Duodenal mucosa (tissue), 2 donors: ENCODE measurements around the gene PDIA5.
A peak's percentile ranks its signal among the peaks of the same experiment; 100 is the strongest.

Experiments used
- H3K27ac ChIP-seq: one replicate; pipeline ENCODE4 v1.7.0; 2013; ENCODE audit warnings: low read depth, low read length
- H3K27me3 ChIP-seq, 2 donors: one replicate each; pipeline ENCODE4 v1.7.0; 2013; ENCODE audit warnings: low read length in 2 of 2, control low read depth in 1 of 2; ENCODE audit not compliant: insufficient read depth in 2 of 2, control insufficient read depth in 1 of 2
- H3K36me3 ChIP-seq, 2 donors: one replicate each; pipeline ENCODE4 v1.7.0; 2013; ENCODE audit warnings: low read length in 2 of 2, control low read depth in 1 of 2; ENCODE audit not compliant: insufficient read depth in 2 of 2, control insufficient read depth in 1 of 2
- H3K4me1 ChIP-seq, 2 donors: one replicate each; pipeline ENCODE4 v1.7.0; 2013; ENCODE audit warnings: low read length in 2 of 2, control low read depth in 1 of 2; ENCODE audit not compliant: insufficient read depth in 2 of 2, control insufficient read depth in 1 of 2
- H3K4me3 ChIP-seq, 2 donors: one replicate each; pipeline ENCODE4 v1.7.0; 2013; ENCODE audit warnings: low read length in 2 of 2, low read depth in 1 of 2
- H3K9ac ChIP-seq, 2 donors: one replicate each; pipeline ENCODE4 v1.7.0; 2013; ENCODE audit warnings: low read length in 2 of 2, low read depth in 1 of 2
- H3K9me3 ChIP-seq, 2 donors: one replicate each; pipeline ENCODE4 v1.7.0; 2013; ENCODE audit warnings: low read length in 2 of 2, control low read depth in 1 of 2; ENCODE audit not compliant: control insufficient read depth in 1 of 2

The PDIA5 gene

DNA sequence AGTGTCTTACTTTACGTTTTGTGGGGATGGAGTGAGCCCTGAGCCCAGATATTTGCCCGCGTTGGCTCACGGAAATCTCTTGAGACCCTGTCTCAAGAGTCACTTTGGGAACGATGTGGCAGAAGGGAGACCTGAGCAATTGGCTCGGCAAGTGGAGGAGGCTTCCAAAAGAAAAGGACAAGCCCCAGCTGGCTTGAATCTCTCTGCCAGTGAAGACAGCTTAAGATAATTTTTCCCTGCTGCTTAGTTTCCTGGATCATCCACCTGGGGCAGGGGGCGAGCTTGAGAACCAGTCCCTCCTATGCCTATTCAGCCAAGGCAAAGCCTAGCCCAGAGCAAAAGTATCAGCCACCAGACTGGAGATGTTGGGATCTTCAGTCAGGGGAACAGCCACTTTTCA is 135.6 kb downstream of the PDIA5 start:
- Histone ChIP-seq H3K9me3 (no peaks in the 10 kb centered on the region), H3K4me1 (peaks cover 11 to 19% of the 10 kb centered on the region in 2 donors), H3K36me3 (no peaks in the 10 kb centered on the region), H3K4me3 (peak overlapping the region; percentile 88 to 100), H3K27me3 (no peaks in the 10 kb centered on the region), H3K27ac (no peak overlapping the region), H3K9ac (peak overlapping the region; percentile 98 to 99)
